ENCODE data around the gene EZH1.

Gene EZH1

DNA sequence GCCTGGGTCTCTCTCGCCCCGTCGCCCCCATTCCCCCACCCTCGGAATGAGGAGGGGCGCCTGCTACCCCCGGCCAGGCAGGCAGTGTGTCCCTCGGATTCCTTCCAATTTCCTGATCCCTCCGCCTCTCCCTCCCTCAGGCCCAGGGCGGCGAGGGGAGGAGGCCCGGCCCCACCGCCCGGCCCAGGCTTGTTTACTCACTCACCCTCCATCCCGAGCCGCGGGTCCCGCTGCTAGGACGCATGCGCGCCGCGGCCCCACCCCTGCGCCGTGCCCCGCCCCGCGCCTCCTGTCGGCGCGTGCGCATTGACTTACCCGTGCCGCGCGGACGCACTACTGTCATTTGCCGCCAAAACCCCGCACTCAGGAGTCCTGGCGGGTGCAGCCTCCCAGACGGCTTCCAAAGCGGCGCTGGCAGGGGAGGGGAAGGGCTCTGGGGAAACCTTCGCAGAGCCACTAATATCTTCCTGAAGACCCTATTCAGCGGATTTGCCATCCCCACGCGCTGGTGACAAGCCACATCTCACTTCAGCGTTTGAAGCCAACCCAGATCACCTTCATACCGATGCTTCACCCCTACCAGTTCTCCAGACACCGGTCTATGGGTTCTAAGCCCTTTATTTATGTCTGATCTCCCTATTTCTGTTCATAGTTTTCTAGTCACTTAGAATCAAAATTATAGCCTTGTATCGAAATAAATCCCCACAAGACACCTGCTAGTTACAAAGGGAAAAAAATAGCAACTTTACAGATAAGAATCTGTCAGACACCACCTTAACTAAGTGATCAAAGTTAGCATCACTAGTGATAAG is at the start of gene EZH1:
Gene EZH1 (minus strand): TSS at position 235 of the 812 bp plus-strand sequence. CDS start 16,099 bp downstream, outside the sequence.
- peak; percentile 100 for DNase-seq (ENCODE audit: low spot score)

DNA sequence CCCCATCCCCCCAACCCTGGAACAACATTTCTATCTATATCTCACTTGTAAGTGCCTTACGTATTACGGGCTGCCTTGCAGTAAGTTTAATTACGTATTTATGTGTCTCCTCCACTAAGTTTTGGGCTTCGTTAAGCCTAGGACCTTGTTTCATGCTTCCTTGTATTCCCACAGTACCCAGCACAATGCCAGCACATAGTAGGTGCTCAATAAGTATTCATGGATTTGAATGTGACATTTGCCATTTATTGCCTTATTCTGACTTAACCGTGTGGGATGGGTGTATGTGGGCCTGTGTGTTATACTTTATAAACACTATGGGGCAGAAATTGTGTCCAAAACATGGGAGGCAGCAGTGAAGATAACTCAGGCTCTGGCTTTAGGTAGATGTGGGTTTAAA is 47.7 kb upstream of the EZH1 start:
- no peak for DNase-seq (ENCODE audit: low spot score)

DNA sequence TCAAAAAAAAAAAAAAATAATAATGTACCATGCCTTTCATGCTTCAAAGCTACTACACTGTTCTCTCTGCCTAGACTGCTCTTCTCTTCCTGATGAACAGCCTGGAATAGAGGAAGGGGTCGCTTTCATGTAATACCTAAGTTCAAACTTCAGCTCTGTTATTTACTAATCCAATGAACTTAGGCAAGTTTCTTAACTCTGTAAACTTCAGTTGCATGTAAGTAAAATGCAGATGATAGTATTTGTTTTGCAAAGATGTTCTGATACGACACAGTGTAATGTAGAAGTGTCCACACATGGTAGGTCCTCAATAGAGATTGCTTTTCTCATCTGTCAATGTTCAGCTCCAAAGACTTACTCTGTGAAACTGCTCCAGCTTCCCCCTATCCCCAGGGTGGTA is 47.1 kb upstream of the EZH1 start:
- DNase-seq (ENCODE audit: low spot score): no peak

DNA sequence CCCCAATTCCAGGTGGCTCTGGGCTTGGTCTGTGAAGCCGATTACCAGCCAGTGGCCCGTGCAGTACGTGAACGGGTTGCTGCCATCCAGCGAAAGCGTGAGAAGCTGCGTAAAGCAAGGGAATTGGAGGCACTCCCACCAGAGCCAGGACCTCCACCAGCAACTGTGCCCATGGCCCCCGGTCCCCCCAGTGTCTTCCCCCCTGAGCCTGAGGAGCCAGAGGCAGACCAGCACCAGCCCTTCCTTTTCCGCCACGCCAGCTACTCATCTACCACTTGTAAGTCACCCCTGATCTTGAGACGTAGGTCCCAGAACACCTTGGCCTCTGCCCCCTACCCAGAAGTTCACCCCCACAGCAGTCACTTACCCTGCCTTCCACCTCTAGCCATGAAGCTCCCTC is 42.4 kb upstream of the EZH1 start:
- no peak for DNase-seq (ENCODE audit: low spot score)

DNA sequence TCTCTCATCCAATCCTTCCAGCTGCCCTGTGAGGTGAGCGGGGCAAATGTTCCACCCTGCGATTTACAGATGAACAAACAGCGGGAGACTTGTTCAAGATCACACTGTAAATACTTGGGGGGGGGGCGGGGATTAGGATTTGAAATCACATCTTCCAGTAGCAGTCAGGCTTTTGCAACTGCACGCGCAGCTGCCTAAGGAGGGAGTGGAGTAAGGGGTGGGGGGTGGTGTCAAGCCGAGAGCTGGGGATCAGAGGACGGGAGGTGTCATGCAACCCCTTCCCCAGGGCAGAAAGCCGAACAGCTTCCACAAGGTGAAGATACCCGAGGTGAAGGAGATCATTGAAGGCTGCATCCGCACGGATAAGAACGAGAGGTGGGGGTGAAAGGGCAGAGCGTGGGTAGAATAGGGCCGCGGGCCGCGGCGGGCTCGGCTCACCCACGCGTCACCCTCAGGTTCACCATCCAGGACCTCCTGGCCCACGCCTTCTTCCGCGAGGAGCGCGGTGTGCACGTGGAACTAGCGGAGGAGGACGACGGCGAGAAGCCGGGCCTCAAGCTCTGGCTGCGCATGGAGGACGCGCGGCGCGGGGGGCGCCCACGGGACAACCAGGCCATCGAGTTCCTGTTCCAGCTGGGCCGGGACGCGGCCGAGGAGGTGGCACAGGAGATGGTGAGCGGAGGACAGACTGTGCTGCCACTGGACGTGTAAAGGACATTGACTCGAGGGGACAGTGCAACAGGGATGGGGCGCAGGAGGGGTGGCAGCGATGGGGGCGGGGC is 40.2 kb upstream of the EZH1 start:
- no peak for DNase-seq (ENCODE audit: low spot score)

DNA sequence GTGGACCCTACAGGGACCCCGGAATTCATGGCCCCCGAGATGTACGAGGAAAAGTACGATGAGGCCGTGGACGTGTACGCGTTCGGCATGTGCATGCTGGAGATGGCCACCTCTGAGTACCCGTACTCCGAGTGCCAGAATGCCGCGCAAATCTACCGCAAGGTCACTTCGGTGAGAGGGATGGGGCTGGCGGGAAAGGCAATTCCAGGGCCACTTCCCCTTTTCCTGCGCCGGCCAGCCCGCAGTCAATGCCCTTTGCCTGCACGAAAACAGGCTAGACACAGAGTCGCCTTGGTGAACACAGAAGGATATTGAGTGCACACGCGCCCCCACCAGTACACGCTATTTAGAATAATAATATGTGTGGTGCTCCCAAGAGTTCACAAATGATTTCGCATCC is 39.6 kb upstream of the EZH1 start:
- DNase-seq (ENCODE audit: low spot score): no peak

DNA sequence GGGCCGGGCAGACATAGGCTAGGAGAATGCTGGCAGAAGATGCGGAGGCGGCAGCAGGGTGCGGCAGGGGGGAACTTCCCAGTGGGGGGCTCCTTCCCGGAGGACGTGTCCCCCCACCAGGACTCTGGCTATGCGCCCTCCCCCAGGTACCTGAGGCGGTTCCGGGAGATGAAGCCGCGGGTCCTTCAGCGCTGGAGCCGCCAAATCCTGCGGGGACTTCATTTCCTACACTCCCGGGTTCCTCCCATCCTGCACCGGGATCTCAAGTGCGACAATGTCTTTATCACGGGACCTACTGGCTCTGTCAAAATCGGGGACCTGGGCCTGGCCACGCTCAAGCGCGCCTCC is 38.9 kb upstream of the EZH1 start:
- DNase-seq (ENCODE audit: low spot score): no peak

DNA sequence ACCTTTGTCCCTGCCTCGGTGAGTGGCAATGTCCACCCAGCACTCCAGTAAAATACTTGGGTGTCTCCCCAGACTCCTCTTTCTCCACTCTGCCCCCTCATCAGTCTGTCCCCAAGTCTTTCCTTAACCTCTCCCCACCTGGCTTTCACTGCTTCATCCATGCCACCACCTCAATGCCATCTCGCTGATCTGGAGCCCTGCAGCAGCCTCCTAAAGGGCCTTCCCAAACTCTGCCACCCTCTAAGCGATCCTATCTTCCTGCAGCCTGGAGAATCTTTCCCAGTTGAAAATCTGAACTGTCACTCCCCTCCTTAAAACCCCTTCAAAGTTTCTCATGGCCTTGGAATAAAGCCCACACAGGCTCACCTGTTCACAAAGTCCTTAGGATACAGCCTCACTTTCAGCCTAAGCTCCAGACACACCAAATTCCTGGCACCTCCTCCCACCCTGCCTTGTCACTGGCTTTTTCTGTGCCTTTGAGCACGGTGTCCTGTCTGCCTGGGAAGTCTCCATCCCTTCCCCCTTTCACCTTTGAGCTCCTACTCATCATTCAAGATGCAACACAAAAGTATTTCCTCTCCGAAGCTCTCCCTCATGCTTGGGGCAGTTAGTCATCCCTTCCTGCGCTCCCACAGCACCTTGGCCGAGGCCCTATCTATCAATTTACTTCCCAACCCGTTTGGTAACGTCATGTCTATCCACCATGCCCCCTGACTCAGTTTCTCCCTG is 38.4 kb upstream of the EZH1 start:
- no peak for DNase-seq (ENCODE audit: low spot score)

DNA sequence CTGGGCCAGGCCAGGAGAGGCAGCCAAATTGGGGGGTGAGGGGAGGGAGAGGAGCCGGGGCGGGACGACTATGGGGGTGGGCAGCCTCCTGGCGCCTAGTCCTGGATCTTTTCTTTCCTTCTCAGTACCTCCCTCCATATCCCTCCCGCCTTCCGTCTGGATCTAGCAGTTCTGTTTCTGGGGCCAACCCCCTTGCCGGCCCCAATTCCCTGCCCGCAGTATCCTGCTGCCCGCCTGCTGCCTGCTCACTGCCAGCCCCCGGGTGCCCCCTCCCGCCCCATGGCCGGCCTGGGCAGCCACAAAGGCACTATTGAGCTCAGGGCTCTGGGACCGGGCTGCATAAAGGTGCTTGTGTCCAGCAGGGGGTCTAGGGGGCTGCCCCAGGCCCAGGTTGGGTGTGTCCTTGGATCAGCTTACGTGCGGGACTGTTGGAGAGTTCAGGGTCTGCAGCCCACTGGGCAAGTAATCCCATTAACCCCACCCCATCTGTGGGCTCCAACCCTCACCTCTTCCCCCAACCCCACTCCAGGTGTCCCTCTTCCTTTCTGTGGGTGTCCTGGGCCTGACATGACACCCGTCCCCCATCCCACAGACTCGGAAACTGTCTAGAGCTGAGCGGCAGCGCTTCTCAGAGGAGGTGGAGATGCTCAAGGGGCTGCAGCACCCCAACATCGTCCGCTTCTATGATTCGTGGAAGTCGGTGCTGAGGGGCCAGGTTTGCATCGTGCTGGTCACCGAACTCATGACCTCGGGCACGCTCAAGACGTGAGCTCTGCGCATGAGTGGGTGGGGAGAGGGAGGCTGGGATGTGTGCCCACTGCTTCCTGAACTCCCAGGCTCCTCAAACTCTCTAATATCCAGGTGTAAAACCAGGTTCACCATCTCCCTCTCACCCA is 37.6 kb upstream of the EZH1 start:
- no peak for DNase-seq (ENCODE audit: low spot score)

DNA sequence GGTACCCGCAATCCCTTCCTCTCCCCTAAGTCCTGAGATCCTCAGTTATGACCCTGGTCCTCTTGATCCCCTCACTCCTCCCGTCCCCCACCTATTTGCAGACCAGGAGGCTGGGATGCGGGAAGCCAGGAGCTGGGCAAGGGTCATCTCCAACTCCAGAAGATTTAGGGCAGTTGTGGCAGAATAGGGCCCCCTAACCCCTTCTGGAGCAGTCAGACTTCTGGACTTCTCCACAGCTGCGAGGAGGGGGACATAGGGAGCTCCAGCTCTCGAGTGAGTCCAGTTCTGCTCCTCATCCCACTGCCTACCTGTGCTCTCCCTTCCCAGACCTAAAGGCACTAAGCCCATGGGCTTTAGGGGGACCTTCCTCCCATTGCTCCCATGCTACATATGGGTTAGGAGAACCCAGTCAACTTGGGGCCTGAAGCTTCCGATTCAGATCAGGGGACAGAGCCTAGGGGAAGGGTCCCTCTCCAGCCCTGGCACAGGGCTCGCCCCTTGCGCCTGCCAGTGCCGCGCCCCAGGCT is 36.9 kb upstream of the EZH1 start:
- no peak for DNase-seq (ENCODE audit: low spot score)

DNA sequence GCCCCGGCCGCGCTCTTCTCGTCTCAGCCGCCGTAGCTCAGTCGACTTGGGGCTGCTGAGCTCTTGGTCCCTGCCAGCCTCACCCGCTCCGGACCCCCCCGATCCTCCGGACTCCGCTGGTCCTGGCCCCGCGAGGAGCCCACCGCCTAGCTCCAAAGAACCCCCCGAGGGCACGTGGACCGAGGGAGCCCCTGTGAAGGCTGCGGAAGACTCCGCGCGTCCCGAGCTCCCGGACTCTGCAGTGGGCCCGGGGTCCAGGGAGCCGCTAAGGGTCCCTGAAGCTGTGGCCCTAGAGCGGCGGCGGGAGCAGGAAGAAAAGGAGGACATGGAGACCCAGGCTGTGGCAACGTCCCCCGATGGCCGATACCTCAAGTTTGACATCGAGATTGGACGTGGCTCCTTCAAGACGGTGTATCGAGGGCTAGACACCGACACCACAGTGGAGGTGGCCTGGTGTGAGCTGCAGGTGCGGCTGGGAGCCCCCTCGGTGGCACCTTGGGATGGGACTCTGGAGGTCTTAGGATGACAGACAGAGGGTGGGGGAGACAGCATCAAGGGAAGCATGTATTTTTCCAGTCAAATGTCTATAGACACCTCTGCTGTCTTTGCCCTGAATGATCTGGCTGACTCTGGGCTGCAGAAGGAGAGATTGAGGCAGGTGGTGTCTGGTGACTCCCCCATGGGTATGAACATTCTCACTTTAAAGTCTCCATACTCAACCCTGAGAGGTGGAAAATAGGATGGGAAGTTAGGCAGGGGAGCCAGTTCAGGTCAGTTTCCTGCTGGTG is 36.2 kb upstream of the EZH1 start:
- DNase-seq (ENCODE audit: low spot score): no peak

DNA sequence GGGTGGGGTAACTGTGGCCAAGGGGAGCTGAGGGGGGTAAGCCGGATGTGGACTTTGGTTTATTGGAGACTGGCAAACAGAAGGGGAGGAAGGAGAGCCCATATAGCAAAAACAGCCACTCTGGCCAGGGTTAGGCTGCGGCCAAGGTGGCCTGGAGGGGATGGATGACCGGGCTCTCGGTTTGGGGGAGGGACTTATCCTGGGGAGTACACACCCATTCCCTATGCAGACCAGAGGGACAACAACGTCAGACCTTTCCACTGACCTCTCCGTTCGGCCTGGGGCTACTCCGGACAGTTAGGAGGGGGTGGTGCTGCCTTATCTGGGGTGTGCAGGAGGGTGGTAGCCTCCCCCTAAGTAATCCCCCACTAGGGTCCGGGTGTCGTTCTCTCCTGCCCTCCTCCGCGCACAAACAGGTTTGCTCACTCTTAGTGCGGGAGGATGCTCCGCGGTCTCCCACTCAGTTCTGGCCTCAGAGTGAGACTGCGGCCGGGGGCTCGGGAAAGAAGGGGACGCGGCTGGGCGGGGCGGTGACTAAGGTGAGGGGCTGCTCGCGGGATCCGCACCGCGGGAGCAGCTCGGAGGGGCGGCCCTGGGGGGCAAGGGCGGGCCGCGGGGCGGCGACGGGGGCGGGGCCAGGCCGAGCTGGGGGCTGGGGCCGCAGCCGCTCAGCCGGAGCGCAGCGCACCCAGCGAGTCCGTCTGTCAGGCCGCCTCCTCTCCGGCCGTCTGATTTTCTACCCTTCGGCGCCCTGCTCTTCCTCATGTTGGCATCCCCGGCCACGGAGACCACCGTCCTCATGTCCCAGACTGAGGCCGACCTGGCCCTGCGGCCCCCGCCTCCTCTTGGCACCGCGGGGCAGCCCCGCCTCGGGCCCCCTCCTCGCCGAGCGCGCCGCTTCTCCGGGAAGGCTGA is 35.4 kb upstream of the EZH1 start, which contains the start of gene WNK4:
Gene WNK4 (plus strand): TSS at position 675 of the 915 bp plus-strand sequence. CDS start 89 bp downstream, at position 764.
- DNase-seq (ENCODE audit: low spot score): no peak

DNA sequence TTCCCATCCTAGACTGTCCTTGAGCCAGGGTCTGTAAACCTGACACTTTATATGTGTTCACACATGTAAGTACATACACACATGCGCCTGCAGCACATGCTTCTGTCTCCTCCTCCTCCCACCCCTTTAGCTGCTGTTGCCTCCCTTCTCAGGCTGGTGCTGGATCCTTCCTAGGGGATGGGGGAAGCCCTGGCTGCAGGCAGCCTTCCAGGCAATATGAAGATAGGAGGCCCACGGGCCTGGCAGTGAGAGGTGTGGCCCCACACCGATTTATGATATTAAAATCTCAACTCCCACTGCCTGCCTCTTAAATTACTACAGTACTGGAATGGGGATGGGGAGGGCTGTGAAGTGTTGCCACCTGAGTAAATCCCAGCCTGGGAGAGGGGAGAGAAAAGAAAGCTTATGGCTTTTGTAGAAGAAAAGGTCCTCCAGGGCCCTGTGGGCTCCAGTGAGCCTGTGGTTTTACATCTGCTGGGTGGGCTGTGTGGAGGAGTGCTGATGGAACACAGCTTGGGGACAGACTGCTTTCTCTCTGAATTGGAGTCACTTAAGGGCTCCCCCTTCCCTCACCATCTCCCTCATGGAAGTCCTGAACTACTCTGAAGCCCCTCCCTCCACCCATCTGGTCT is 34.6 kb upstream of the EZH1 start:
- no peak for DNase-seq (ENCODE audit: low spot score)

DNA sequence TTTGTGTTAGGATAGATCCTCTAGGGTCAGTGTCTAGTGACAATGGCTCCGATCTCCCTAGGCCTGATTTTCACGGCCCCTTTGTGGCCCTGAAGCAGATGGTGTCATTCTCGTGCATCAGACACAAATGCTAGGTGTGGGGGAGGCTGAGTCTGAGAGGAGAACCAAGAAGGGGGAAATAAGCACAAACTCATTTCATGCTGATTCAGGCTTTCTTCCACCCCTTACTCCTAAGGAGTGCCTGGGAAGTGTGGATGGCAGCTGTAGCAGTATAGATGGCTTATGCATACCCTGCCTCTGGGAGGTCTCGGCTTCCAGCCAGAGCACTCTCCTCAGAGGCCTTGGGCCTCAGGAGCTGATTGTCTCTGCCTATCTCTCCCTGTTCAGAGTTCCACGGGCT is 33.7 kb upstream of the EZH1 start:
- DNase-seq (ENCODE audit: low spot score): no peak

DNA sequence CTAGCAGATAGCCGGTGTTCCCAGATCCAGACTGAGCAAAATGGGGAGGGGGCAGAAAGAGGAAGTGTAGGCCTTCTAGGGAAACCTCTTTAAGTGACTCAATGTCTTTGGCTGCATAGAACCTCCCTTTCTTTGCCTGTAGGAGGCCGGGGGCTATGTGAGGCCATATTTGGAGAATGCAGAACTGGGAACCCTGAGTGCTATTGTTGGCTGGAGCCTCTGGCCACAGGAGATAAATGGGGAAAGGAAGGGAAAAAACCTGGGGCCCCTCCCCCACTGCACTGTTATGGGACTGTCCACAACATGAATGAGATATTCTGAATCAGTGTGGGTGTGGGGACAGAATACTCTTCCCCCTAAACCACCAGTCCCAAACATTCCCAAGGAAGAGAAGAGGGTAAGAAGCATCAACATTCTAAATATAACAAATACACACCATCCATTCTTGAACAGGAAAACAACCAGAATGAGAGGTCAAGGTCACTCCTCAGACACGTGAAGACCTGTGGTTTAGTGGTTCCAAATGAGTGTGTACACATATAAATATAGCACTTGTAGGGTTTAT is 30.8 kb upstream of the EZH1 start:
- DNase-seq (ENCODE audit: low spot score): no peak

DNA sequence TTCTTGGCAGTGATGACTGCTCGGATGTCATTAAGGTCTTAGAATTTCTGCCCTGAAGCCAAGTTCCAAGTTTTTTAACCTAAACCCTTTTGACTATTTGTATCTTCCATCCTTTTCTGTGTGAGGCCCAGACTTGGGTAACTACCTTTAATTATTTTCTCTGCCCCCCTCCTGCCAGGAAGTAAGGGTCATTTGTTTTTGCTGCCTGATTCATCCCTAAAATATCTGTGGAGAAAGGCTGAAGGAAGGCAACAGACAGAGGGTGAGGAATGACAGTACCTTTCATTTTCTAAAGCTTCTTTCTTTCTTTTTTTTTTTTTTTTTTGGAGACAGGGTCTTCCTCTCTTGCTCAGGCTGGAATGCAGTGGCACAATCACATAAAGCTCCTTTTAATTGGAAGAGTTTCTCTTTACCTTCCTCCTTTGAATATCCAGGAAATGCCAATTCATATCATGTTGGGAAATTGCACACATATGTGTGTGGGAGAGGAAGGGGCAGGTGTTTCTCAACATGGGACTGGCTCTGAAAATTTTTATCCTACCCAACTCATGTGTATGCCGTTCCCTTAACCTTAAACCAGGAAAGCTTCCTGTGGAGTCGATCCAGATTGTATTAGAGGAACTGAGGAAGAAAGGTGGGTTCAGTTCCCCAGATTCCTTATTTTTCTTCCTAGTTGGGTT is 29.4 kb upstream of the EZH1 start:
- DNase-seq (ENCODE audit: low spot score): no peak

DNA sequence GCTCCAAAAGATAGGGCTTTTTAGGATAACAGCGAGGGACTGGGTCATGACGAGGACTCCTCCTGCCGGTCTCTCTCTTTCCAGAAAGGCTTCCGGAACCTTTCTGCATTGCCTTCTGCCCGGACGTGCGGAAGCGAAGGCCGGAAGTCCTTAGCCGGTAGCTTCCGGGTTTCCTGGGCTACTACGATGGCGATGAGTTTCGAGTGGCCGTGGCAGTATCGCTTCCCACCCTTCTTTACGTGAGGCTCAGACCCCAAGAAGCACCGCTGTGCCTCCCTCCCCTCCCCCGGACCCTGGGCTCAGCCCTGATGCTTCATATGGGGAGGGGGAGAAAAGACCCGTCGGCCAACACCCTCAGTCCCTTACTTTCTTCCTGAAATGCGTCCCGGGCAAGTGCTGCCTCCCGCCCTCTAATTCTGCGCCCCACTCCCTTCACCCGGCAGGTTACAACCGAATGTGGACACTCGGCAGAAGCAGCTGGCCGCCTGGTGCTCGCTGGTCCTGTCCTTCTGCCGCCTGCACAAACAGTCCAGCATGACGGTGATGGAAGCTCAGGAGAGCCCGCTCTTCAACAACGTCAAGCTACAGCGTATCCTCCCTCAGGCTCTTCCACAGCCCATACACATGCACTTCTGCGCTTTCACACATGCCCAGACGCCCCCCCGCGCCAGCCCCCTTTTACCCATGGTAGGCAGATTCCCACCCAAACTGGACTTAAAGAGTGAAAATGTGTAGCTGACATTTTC is 28.6 kb upstream of the EZH1 start, which contains the start of gene VPS25:
Gene VPS25 (plus strand): TSS at position 160 of the 746 bp plus-strand sequence. CDS start 27 bp downstream, at position 187.
- DNase-seq (ENCODE audit: low spot score): peak; percentile 92

Measured in D341Med (cell line).